GM18517 (cell line): ENCODE measurements around the gene DUS2.
"Not testable (repeated sequence)": the region's sequence is repeated elsewhere in the genome, so short reads cannot be mapped to it uniquely, and the experiment has no call there.

Experiments used
- ATAC-seq: cut with Tn5 transposase; IDR thresholded peaks from one replicate; pipeline ENCODE4 v1.9.1; 2021; ENCODE audit warnings: mild to moderate bottlenecking, moderate library complexity; ENCODE audit not compliant: unreplicated experiment

Gene DUS2

DNA sequence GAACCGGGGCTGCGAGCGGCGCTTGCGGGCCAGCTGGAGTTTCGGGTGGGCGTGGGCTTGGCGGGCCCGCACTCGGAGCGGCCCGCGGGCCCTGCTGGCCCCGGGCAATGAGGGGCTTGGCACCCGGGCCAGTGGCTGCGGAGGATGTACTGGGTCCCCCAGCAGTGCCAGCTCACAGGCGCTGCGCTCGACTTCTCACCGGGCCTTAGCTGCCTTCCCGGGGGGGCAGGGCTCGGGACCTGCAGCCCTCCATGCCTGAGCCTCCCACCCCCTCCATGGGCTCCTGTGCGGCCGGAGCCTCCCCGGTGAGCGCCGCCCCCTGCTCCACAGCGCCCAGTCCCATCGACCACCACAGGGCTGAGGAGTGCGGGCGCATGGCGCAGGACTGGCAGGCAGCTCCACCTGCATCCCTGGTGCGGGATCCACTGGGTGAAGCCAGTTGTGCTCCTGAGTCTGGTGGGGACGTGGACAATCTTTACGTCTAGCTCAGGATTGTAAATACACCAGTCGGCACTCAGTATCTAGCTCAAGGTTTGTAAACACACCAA lies 24.8 kb upstream of the DUS2 start:
- ATAC-seq, result not testable (repeated sequence)

DNA sequence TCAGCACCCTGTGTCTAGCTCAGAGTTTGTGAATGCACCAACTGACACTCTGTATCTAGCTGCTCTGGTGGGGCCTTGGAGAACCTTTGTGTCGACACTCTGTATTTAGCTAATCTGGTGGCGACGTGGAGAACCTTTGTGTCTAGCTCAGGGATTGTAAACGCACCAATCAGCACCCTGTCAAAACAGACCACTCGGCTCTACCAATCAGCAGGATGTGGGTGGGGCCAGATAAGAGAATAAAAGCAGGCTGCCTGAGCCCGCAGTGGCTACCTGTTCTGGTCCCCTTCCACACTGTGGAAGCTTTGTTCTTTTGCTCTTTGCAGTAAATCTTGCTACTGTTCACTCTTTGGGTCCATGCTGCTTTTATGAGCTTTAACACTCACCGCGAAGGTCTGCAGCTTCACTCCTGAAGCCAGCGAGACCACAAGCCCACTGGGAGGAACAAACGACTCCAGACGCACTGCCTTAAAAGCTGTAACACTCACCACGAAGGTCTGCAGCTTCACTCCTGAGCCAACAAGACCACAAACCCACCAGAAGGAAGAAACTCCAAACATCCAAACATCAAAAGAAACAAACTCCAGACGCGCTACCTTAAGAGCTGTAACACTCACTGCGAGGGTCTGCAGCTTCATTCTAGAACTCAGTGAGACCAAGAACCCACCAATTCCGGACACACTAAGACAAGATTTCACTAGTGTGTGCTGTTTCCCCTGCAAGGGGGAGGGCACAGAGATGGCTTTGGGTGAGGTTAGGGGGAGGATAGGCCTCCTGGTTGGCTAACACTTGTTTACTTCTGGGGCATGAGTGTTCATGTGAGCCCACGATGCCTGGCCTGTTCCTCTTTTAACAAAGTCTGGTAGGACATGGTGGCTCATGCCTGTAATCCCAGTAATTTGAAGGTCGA lies 24.1 kb upstream of the DUS2 start, which contains the start of gene DPEP2:
DPEP2 (minus strand) TSS at position 706 of the 910 bp plus-strand sequence. CDS start 6,272 bp downstream, outside the sequence.
- ATAC-seq, result not testable (repeated sequence)

DNA sequence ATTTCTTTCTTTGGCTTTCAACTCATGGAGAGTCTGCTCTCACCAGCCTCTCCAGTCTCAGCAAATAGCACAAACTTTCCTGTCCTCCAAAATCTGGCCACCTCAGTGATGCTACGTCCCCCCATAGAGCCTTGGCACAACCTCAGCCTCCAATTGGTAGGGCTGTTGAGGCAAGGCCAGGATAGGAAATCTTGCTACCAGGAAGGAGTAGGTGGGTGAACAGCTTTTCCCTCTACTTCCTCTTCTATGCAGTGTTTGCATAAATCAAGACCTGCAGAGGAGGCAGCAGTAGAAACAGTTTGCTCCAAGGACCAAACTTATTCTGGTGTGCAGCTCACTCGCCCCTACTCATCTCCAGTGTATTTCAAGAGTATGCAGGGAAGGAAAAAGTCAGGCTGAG lies 23.1 kb upstream of the DUS2 start:
- ATAC-seq, result no peak

DNA sequence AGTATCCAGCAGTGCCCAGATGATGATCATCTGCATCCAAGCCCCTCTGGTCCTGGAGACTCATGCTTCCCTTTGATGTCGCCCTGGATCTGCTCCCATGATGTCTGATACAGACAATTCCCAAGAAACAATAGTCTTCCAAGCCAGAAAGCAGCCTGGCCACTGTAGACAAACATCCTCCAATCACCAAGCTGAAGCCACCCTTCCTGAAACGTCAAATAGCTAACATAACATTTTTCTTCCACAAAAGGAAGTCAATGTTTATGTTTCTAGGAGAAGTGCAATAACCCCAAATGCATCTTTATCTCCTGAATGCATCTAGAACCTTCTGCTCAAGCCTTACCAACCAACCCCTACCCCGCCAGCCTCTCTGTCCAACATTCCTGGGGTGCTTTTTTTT lies 22.6 kb upstream of the DUS2 start:
- no peak for ATAC-seq

DNA sequence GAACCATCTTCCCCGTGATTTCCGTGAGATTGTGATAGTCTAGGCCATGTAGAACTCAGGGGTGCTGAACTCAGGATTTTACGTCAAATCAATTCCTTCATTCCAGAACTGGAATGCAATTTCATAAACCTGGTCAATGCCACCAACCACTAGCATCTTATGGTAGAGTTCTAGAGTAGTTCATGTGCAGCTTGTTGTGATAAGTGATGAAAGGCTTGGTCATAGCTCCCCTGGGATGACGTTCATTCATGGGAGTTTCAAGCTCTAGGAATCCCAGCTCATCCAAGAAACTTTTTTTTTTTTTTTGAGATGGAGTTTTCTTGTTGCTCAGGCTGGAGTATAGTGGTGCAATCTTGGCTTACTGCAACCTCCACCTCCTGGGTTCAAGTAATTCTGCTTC lies 20.1 kb upstream of the DUS2 start:
- no peak for ATAC-seq

DNA sequence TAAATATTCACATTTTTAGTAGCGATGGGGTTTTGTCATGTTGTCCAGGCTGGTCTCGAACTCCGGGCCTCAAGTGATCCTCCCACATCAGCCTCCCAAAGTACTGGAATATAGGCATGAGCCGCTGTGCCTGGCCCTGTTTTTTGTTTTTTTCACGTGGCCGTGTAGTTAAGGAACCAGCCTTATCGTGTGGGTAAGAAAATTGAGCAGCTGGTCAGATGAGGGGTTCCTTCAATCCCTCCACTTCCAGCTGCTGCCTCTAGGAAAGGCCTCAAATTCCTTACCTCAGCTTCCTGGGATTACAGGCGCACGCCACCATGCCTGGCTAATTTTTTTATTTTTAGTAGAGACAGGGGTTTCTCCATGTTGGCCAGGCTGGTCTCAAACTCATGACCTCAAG lies 17.9 kb upstream of the DUS2 start:
- no peak for ATAC-seq

DNA sequence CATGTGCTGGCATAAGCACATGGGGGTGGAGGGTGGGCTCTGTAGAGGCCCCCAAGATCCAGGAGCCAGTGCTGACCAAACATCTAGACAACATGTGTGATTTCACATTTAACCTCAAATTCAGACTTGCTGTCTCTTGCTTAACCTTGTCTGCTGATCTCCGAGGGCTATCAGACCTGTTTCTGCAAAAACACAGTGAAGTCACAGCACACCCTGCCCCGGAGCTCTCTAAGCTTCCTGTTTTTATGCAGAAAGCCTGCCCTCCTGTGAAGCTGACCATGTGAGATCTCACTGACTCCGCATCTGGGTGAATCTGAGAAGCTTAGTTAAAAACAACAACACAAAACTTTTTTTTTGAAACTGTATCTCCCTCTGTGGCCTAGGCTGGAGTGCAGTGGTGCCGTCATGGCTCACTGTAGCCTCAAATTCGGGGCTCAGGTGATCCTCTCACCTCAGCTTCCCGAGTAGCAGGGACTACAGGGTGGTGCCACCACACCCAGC lies 17.2 kb upstream of the DUS2 start:
- no peak for ATAC-seq

DNA sequence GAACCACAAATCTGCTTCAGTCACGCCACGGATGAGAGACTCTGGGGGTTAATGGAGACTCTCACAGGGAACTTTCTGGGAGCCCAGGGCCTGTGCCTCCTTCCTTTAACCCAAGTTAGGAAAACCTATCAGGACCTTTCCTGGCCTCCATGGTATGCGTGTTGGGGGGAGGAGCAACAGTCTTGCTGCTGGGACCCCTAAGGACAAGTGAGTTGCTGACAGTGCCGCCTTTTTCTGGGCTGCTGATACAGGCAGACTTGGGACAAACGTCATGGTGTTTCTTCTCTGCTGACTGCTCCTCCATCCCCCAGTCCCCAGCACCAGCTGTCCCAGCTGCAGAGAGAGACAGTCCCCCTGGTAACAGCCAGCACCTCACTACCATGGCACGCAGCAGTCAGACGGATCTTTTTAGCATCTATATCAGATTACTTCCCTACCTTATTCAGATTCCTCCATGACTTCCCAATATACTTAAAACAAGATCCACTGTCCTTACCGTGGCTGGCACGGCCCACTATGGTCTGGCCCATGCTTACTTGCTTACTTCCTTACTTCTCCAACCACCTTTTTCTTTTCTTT lies 13.8 kb upstream of the DUS2 start:
- no peak for ATAC-seq

DNA sequence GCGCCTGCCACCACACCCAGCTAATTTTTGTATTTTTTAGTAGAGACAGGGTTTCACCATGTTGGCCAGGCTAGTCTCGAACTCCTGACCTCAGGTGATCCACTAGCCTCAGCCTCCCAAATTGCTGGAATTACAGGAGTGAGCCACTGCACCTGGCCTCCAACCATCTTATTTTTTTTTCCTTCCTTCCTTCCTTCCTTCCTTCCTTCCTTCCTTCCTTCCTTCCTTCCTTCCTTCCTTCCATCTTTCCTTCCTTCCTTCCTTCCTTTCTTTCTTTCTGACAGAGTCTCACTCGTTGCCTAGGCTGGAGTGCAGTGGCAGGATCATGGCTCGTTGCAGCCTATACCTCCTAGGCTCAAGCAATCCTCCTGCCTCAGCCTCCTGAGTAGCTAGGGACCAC lies 13.2 kb upstream of the DUS2 start:
- ATAC-seq, result not testable (repeated sequence)

DNA sequence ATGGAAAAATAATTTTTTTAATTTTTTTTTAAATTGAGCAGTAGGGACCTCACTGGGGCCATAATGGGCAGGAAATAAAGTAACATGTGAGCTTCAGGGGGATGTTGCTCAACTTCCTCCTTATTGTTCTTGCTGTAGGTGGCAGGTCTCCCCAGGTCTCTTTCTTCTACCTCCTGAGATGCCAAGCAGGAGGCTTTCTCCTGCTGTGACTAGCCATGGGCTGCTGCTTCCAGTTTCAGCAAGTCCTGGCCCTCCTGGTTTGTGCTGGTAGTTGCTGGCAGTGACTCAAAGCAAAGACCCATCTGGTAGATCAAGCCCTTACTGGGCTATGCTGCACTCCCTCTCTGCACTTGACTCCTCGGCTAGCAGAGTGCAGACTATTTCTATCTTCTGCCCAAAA lies 9.6 kb upstream of the DUS2 start:
- ATAC-seq, result no peak

DNA sequence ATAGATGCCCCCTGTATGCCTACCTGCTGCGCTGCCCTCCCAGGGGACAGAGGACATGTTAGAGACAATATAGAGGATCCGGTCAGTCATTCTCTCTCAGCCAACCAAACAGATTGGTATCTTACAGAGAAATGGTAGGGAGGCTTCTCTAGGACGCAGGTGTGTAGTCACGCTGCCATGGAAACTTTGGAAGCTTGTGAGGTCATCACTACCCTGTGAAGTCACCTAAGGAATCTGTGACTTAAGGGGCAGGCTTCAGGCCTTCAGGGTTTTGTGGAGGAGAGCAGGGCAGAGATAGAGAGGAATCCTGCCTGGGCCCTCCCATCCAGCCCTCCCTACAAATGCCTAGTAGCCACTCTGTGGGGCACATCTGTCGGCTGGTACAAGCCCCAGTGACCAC lies 7.4 kb upstream of the DUS2 start, which contains the start of gene DPEP2NB:
DPEP2NB (minus strand) TSS at position 231 of the 400 bp plus-strand sequence; CDS start at position 90, 141 bp downstream.
- no peak for ATAC-seq

DNA sequence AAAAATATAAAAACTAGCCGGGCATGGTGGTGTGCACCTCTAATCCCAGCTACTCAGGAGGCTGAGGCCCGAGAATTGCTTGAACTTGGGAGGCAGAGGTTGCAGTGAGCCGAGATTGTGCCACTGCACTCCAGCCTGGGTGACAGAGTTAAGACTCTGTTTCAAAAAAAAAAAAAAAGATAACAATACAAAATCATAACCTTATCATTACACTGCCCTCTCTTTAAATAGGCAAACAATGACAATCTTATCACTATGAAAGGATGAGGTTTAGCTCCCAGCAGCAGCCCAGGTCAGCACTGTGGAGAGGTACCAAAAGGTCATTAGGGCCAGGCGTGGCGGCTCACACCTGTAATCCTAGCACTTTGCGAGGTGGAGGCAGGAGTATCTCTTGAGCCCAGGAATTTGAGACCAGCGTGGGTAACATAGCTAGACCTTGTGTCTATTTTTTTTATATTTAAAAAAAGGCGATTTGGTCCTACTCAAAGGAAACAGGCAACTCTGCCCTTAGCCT lies 3.9 kb upstream of the DUS2 start:
- no peak for ATAC-seq

DNA sequence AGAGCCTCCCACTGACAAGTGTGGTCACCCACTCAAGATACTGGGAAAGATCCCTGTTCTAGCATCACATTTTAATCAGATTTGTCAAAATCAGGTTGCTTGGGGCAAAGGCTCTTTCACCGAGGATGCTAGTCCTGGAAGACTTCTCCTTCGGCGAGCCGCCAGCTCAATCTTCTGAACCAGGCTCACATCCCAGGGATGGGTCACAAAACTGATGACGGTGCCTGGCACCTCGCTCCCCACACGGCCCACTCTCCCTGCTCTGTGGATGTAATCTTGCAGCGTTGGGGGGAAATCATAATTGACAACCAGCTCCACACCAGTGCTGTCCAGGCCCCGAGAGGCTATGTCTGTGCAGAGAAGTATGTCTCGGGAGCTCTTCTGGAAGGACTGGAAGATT lies 1.6 kb upstream of the DUS2 start:
- no peak for ATAC-seq

DNA sequence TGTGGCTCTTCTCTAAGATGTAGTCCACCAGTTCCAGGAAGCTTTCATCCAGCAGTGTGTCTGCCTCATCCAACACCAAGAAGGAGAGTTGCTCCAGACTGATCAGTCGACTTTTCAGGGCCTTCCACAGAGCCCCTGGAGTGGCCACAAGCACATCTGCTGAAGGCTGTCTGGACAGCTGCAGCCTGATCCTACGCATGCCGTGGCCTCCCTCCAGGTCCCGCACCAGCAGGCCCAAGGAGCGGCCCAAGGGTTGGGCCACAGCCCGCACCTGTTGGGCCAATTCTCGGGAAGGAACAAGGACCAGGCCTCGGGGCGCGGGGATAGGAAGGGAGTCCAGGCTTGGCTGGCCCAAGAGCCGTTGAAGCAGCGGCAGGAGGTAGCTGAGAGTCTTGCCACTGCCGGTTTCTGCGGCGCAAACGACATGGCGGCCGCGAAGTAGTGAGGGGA lies 781 bp upstream of the DUS2 start:
- ATAC-seq, result no peak

DNA sequence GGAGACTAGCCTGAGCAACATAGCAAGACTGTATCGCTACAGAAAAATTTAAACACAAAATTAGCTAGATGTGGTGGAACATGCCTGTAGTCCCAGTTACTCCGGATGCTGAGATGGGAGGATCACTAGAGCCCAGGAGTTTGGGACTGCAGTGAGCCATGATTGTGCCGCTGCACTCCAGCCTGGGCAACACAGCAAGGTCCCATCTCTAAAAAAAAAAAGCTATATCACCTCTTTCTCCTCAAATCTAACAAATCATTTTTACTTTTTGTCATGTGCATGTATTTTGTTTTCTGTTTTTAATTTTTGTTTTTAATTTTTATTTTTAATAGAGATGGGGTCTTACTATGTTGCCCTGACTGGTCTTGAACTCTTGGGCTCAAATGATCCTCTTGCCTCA lies 5.9 kb downstream of the DUS2 start:
- no peak for ATAC-seq

DNA sequence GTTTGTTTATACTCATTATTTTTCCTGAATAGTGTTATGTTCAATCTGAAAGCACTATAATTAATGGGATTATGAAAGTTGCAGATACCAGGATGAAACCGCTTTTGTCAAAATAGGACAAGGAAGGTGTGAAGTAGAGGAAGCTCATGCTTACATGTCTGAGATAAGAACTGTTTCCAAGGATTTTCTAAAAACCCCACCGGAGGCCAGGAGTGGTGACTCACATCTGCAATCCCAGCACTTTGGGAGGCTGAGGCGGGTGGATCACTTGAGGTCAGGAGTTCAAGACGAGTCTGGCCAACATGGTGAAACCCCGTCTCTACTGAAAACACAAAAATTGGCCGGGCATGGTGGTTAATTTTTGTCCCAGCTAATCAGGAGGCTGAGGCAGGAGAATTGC lies 7.0 kb downstream of the DUS2 start:
- not testable (repeated sequence) for ATAC-seq

DNA sequence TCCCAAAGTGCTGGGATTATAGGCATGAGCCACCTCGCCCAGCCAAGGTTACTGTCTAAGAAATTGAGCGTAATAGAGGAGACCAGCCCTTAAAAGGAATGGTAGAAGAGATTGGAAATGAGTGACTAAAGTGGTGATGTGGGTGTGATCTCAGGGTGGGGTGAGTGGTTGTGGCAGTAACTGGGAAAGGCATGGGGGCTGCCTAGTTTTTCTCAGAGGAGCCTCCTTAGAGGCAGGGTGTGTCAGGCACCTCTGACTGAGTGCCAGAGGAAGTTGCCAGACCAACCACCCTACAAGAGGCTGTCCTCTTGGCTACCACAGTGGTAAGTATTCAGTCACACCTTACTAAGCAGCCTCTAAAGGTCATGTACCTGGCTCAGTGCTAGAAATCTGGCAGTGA lies 8.9 kb downstream of the DUS2 start:
- ATAC-seq, result no peak

DNA sequence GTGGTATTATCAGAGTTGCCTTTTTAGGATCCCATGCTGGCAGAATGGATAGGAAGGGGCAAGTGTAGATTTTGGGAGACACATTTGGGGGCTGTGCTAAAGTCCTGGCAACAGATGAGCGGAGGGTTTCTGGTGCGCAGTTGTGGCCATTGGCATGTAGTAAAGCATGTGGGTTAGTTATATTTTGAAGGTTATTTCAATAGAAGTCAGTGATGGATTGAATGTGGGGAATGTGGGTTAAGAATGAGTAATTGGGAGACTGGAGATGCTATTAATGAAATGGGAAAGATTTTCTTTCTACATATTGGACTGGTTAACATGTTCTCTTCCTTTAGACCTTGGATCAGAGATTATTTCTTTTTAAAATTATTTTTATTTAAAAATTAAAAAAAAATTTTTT lies 10.0 kb downstream of the DUS2 start:
- ATAC-seq, result no peak

DNA sequence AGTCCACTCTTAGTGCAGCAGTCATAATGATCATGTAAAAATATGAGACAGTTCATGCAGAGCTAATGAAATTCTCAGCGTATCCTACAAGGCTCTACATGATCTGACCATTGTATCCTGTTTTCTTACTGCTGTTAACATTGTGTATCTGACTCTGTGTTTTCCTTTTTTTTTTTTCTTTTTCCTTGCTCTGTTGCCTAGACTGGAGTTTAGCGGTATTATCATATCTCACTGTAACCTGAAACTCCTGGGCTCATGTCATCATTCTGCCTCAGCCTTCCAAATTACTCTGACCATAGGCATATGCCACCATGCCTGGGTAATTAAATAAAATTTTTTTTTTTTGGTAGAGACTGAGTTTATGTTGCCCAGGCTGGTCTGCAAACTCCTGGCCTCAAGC lies 12.1 kb downstream of the DUS2 start:
- no peak for ATAC-seq

DNA sequence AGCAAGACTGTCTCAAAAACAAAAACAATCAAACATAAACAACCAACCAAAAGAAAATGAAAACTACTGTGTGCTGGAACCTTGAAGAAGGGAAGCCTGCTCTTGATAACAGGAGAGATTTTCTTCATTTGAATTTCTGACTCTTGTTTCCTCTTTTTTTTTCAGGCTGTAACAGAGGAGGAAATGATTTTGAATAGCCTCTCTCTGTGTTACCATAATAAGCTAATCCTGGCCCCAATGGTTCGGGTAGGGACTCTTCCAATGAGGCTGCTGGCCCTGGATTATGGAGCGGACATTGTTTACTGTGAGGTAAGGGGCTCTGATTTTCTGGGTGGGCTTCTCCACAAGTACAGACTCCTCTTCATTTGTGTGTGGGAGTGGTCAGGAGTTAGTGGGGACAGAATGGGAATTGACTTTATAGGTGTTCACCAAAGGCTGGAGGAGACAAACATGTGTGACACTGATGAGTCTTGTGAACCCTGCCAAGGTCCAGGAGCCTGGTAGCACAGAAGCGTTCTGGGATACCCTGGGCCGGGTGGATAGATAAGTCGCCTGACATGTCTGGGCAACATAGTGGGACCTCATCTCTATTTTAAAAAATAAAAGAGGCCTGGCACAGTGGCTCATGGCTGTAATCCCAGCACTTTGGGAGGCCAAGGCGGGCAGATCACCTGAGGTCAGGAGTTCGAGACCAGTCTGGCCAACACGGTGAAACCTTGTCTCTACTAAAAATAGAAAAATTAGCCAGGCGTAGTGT lies 14.9 kb downstream of the DUS2 start:
- ATAC-seq, result no peak
